DOHH2 (cell line): ENCODE results near the gene ATP12A.
A peak's percentile ranks its signal among the peaks of the same experiment; 100 is the strongest.

Experiments used
- H3F3A ChIP-seq: fragments of 200-600 bp; sonication (generic), shearing (Covaris generic); 2 replicates; pipeline ENCODE4 v1.6.0; 2016; ENCODE audit warnings: antibody characterized with exemption, mild to moderate bottlenecking; ENCODE audit not compliant: control insufficient read depth, insufficient read depth
- H3K27ac ChIP-seq: fragments of 200-600 bp; sonication (generic); 2 replicates; pipeline ENCODE4 v1.5.1; 2014; ENCODE audit warnings: low read depth, mild to moderate bottlenecking, low read length, moderate library complexity
- H3K27me3 ChIP-seq: fragments of 200-600 bp; sonication (generic); 2 replicates; pipeline ENCODE4 v1.6.1; 2014; ENCODE audit warnings: mild to moderate bottlenecking, low read length, mixed read lengths; ENCODE audit not compliant: control insufficient read depth
- H3K36me3 ChIP-seq: fragments of 200-600 bp; sonication (generic); 2 replicates; pipeline ENCODE4 v1.6.1; 2014; ENCODE audit warnings: mild to moderate bottlenecking, low read length, moderate library complexity, mixed read lengths; ENCODE audit not compliant: control insufficient read depth
- H3K4me1 ChIP-seq: fragments of 200-600 bp; sonication (generic); 2 replicates; pipeline ENCODE4 v1.6.1; 2014; ENCODE audit warnings: mild to moderate bottlenecking, low read length, mixed read lengths; ENCODE audit not compliant: control insufficient read depth
- H3K4me2 ChIP-seq: fragments of 200-600 bp; sonication (generic); 2 replicates; pipeline ENCODE4 v1.6.0; 2014; ENCODE audit warnings: mild to moderate bottlenecking, low read length, moderate library complexity
- H3K4me3 ChIP-seq: fragments of 200-600 bp; sonication (generic); 2 replicates; pipeline ENCODE4 v1.5.1; 2014; ENCODE audit warnings: mild to moderate bottlenecking, low read length, mixed read lengths
- H3K79me2 ChIP-seq: fragments of 200-600 bp; sonication (generic); 2 replicates; pipeline ENCODE4 v1.6.1; 2014; ENCODE audit warnings: mild to moderate bottlenecking, low read length, mixed read lengths; ENCODE audit not compliant: control insufficient read depth
- H3K9me2 ChIP-seq: fragments of 200-600 bp; sonication (generic); replicated peaks from 2 replicates; pipeline ENCODE4 v1.6.1; 2014; ENCODE audit warnings: mild to moderate bottlenecking, low read length, mixed read lengths; ENCODE audit not compliant: control insufficient read depth
- H3K9me3 ChIP-seq: fragments of 200-600 bp; sonication (generic); 2 replicates; pipeline ENCODE4 v1.6.1; 2014; ENCODE audit warnings: antibody characterized with exemption, low read length, mixed read lengths; ENCODE audit not compliant: control insufficient read depth, insufficient read depth
- H4K20me1 ChIP-seq: fragments of 200-600 bp; sonication (generic); 2 replicates; pipeline ENCODE4 v1.6.0; 2014; ENCODE audit warnings: low read depth, mild to moderate bottlenecking, antibody characterized with exemption, low read length, moderate library complexity; ENCODE audit not compliant: control insufficient read depth, insufficient read depth
- EZH2phosphoT487 ChIP-seq: fragments of 200-600 bp; sonication (generic); IDR thresholded peaks from 2 replicates; pipeline ENCODE4 v1.6.1; 2017; ENCODE audit warnings: borderline replicate concordance, mild to moderate bottlenecking, antibody characterized with exemption, low read length, moderate library complexity, mixed read lengths
- TF ChIP-seq, protein P1 (sequence below): fragments of 200-600 bp; sonication (generic); IDR thresholded peaks from one replicate; pipeline ENCODE4 v1.5.1; 2014; ENCODE audit warnings: antibody characterized with exemption, mild to moderate bottlenecking, low read depth, low read length; ENCODE audit not compliant: poor library complexity, severe bottlenecking

Gene ATP12A

DNA sequence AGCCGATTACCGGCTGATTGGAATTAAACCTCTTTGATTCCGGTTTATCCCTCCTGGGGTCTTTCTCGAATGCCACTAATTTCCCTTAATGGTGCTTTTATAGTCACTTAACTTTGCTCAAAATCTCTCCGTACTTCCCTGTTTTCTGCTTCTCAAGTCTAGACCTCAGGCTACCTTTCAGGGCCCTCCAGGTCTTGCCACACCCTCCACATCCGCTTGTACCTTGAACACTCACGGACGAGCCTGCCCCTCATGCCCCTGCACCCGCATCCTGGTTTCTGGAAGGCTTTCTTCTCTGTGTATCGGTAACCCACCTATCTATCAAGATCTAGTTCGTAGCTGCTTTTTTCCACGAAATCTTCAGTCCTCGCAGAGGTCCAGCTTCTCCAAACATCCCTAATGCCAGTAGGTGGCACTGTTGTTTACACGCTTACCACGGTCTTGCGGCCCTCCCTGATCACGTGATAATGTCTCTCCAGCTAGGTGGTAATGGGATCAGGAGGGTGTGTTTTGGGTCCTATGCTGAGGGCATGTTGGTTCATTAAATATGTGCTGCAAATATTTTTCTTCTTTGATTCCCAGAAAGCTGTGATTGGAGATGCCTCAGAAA, 13.8 kb downstream of the ATP12A start:
- no peak overlapping the region for H3K27ac ChIP-seq
- no peaks in the 10 kb centered on the region for H3K9me3 ChIP-seq
- no peak overlapping the region for H3K4me3 ChIP-seq
- no peak for TF ChIP-seq EZH2phosphoT487
- TF ChIP-seq, protein P1, sequence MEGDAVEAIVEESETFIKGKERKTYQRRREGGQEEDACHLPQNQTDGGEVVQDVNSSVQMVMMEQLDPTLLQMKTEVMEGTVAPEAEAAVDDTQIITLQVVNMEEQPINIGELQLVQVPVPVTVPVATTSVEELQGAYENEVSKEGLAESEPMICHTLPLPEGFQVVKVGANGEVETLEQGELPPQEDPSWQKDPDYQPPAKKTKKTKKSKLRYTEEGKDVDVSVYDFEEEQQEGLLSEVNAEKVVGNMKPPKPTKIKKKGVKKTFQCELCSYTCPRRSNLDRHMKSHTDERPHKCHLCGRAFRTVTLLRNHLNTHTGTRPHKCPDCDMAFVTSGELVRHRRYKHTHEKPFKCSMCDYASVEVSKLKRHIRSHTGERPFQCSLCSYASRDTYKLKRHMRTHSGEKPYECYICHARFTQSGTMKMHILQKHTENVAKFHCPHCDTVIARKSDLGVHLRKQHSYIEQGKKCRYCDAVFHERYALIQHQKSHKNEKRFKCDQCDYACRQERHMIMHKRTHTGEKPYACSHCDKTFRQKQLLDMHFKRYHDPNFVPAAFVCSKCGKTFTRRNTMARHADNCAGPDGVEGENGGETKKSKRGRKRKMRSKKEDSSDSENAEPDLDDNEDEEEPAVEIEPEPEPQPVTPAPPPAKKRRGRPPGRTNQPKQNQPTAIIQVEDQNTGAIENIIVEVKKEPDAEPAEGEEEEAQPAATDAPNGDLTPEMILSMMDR, result peak; percentile 96
- H4K20me1 ChIP-seq, result no peaks in the 10 kb centered on the region
- H3K27me3 ChIP-seq, result peaks cover 18% of the 10 kb centered on the region; the same call in 1 of the 2 replicates
- H3K4me1 ChIP-seq, result no peaks in the 10 kb centered on the region
- no peak overlapping the region for H3K4me2 ChIP-seq
- no peaks in the 10 kb centered on the region; the same call in 1 of the 2 replicates for H3F3A ChIP-seq
- H3K79me2 ChIP-seq, result no peaks in the 10 kb centered on the region
- no peaks in the 10 kb centered on the region for H3K36me3 ChIP-seq
- H3K9me2 ChIP-seq, result no peaks in the 10 kb centered on the region

DNA sequence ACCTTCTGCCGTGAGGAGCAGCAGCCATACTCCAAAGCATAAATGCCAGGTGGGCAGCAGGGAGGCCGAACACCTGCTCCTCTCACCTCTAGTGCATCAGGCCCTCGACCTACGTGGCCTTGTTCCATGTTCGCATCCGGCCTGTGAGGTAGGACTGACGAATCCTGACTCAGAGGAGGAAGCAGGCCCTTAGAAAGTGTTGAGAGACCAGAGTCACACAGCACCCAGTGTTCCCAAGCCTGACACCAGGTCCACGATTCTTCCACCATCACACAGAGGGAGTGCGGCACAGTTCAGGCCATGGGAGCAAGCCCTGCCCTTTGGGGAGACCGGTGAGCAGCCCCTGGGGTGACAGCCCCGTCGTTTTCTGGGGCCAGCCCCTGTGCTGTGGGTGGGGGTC, 14.7 kb downstream of the ATP12A start:
- Histone ChIP-seq H3F3A (no peaks in the 10 kb centered on the region; the same call in 1 of the 2 replicates), H3K36me3 (no peaks in the 10 kb centered on the region), H3K27ac (no peak overlapping the region), H3K27me3 (peaks cover 20% of the 10 kb centered on the region; the same call in 1 of the 2 replicates), H3K79me2 (no peaks in the 10 kb centered on the region), H3K4me3 (no peak overlapping the region), H3K9me2 (no peaks in the 10 kb centered on the region), H3K4me2 (no peak overlapping the region), H3K4me1 (no peaks in the 10 kb centered on the region), H4K20me1 (no peaks in the 10 kb centered on the region), H3K9me3 (no peaks in the 10 kb centered on the region)
- TF ChIP-seq, protein P1, result no peak
- no peak for TF ChIP-seq EZH2phosphoT487

DNA sequence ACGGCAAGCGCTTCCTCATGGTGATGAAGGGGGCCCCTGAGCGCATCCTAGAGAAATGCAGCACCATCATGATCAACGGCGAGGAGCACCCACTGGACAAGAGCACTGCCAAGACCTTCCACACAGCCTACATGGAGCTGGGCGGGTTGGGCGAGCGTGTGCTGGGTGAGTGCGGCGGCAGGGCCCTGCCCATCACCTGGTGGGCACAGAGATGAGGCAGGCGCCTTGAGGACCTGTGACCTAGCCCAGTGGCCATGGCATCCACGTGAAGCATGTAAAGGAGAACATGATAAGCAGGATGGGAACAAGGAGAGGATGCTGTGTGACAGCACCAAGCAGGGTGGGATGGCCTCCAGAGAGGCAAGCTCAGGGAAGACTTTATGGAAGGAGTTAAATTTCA, 18.5 kb downstream of the ATP12A start:
- H3K27me3 ChIP-seq, result 0 out of 2 replicates have a peak, but pooled peaks cover 8% of the 10 kb centered on the region
- no peaks in the 10 kb centered on the region for H3K9me2 ChIP-seq
- no peak overlapping the region for H3K27ac ChIP-seq

More for the DNA sequence above, 18.5 kb downstream of the ATP12A start:
- H3K9me3 ChIP-seq, result no peaks in the 10 kb centered on the region
- no peaks in the 10 kb centered on the region for H4K20me1 ChIP-seq
- no peaks in the 10 kb centered on the region for H3F3A ChIP-seq
- TF ChIP-seq, protein P1, result no peak
- TF ChIP-seq EZH2phosphoT487, result no peak
- H3K36me3 ChIP-seq, result no peaks in the 10 kb centered on the region
- no peaks in the 10 kb centered on the region for H3K79me2 ChIP-seq
- no peak overlapping the region for H3K4me2 ChIP-seq
- H3K4me1 ChIP-seq, result no peaks in the 10 kb centered on the region
- no peak overlapping the region for H3K4me3 ChIP-seq
